ENCODE data around the gene MBP.
A peak's percentile ranks its signal among the peaks of the same experiment; 100 is the strongest.

The MBP gene

GRCh38 chr18:77079088-77079487 is 53.5 kb downstream of the MBP start:
- peak in 1 of 42 donors; percentile 20 for DNase-seq
- intact Hi-C loops (cut with DNase I): no loop called here

GRCh38 chr18:77078690-77079070 is 53.9 kb downstream of the MBP start:
- peak in 1 of 42 donors; percentile 23 for DNase-seq
- intact Hi-C loops (cut with DNase I): no loop called here

GRCh38 chr18:77077941-77078689 is 54.5 kb downstream of the MBP start:
- intact Hi-C loops (cut with DNase I): no loop called here

GRCh38 chr18:77077401-77077800 is 55.2 kb downstream of the MBP start:
- intact Hi-C loops (cut with DNase I): no loop called here
- DNase-seq: no peak

More at GRCh38 chr18:77077941-77078689, 54.5 kb downstream of the MBP start:
- peak in 1 of 42 donors; percentile 21 for DNase-seq

- intact Hi-C loops (cut with DNase I): no loop called here
- peak in 2 of 42 donors; percentile 19 to 24 for DNase-seq
Observed at GRCh38 chr18:77076111-77076510, 56.5 kb downstream of the MBP start.

GRCh38 chr18:77074431-77074830 is 58.2 kb downstream of the MBP start:
- intact Hi-C loops (cut with DNase I): no loop called here
- no peak for DNase-seq

- intact Hi-C loops (cut with DNase I): no loop called here
- no peak for DNase-seq
Observed at GRCh38 chr18:77073336-77074093, 59.1 kb downstream of the MBP start.

- no peak for DNase-seq
- intact Hi-C loops (cut with DNase I): no loop called here
Observed at GRCh38 chr18:77072566-77072965, 60.0 kb downstream of the MBP start.

GRCh38 chr18:77071711-77072292 is 60.8 kb downstream of the MBP start:
- intact Hi-C loops (cut with DNase I): no loop called here
- DNase-seq: no peak

- DNase-seq: no peak
- intact Hi-C loops (cut with DNase I): no loop called here
Observed at GRCh38 chr18:77071061-77071460, 61.5 kb downstream of the MBP start.

GRCh38 chr18:77070627-77071026 is 62.0 kb downstream of the MBP start:
- intact Hi-C loops (cut with DNase I): no loop called here
- DNase-seq: no peak

GRCh38 chr18:77069931-77070330 is 62.7 kb downstream of the MBP start:
- DNase-seq: no peak
- intact Hi-C loops (cut with DNase I): loop anchor here (10.0 kb wide), 1 partner anchor 135 kb away; no protein-coding TSS in a partner anchor

GRCh38 chr18:77069482-77069881 is 63.1 kb downstream of the MBP start:
- intact Hi-C loops (cut with DNase I): loop anchor here (10.0 kb wide), 1 partner anchor 135 kb away; no protein-coding TSS in a partner anchor
- DNase-seq: no peak

GRCh38 chr18:77068321-77069312 is 64.0 kb downstream of the MBP start:
- DNase-seq: no peak
- intact Hi-C loops (cut with DNase I): loop anchor here (10.0 kb wide), 1 partner anchor 136 kb away; no protein-coding TSS in a partner anchor

- intact Hi-C loops (cut with DNase I): loop anchor here (10.0 kb wide), 1 partner anchor 137 kb away; no protein-coding TSS in a partner anchor
- DNase-seq: peak in 5 of 42 donors; percentile 35 to 65 (median 55)
Observed at GRCh38 chr18:77067291-77068061, 65.1 kb downstream of the MBP start.

GRCh38 chr18:77066689-77067088 is 65.9 kb downstream of the MBP start:
- DNase-seq: peak in 1 of 42 donors; percentile 21
- intact Hi-C loops (cut with DNase I): loop anchor here (10.0 kb wide), 1 partner anchor 138 kb away; no protein-coding TSS in a partner anchor

GRCh38 chr18:77066101-77066500 is 66.5 kb downstream of the MBP start:
- DNase-seq: no peak

More at GRCh38 chr18:77066101-77066500, 66.5 kb downstream of the MBP start:
- intact Hi-C loops (cut with DNase I): loop anchor here (10.0 kb wide), 1 partner anchor 139 kb away; no protein-coding TSS in a partner anchor

Data from head of caudate nucleus (tissue), 42 donors.